Muscle of arm (tissue), 12 donors: ENCODE measurements around the gene TMEM163. TPM values are rescaled to one million over a fixed set of nuclear protein-coding genes. Genes with fewer than 3 reads are reported as not detected.

Source experiments
- DNase-seq: peaks from one replicate; pipeline ENCODE4 v3.0.0-alpha.2; 2013
- polyA plus RNA-seq, 12 donors: library from polyadenylated mRNA; unstranded; fragments of 120-200 nt; gene quantifications; one replicate each; pipeline ENCODE4 v1.2.1, GENCODE V29; 2013; ENCODE audit not compliant: insufficient read length in 12 of 12

The TMEM163 gene
- polyA plus RNA-seq, 12 donors, result 0.64 to 2.6 (median 1.3) TPM; not detected in 2

GRCh38 chr2:134410831-134411231, 308.0 kb downstream of the TMEM163 start:
- DNase-seq, result no peak

GRCh38 chr2:134410006-134410405, 308.8 kb downstream of the TMEM163 start:
- DNase-seq, result no peak

DNA sequence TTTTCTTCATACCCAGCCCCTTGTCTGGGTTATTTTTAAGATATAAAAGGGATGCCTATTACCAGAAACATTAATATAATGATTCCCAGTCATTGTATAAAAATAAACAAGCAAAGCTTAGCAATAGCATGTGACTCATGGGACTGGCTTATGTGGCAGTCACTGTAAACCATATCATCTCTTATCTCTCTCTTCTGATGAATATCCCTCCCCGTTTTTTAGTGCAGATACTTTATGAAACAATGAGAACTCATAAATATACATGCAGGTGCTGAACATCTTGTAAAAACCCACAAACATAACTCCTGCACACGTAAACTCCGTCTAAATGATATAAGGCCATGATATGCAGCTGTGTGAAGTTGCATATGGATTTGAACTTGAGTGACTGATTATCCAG, 310.0 kb downstream of the TMEM163 start:
- no peak for DNase-seq

GRCh38 chr2:134408386-134408785, 310.4 kb downstream of the TMEM163 start:
- DNase-seq, result no peak

DNA sequence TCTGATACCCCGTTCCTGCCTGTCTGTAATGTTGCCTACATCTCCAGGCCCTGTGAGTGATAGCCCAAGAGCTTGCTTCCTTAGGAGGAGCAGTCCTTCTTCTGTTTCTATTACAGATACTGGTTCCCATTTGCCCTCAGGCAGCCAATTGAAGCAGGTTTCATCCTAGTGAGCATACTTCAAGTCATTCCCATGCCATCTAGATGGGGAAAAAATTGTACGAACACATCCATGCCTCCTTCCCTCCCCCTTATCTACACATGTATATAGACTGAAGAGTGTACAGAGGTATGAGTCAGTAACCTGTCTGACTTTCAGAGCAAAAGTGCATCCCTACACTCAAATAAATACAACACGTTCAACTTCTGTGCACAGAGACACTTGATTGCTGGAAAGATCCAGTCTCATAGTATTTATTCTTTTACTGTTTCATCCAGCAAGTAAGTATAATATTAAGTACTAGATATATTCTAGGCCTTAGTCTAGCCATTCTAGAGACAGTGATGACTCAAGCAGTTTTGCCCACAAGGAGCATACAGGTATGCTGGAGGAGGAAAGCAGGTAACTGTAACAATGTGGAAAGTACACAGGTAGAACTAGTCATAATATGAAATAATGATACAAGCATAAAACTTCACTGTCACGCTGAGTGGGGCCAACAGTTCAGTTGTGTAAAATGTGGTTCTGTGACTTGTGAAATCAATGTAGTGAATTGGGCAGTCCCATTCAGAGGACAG, 311.5 kb downstream of the TMEM163 start:
- DNase-seq, result no peak

- DNase-seq, result no peak
Measured at GRCh38 chr2:134406736-134407135, 312.1 kb downstream of the TMEM163 start.

DNA sequence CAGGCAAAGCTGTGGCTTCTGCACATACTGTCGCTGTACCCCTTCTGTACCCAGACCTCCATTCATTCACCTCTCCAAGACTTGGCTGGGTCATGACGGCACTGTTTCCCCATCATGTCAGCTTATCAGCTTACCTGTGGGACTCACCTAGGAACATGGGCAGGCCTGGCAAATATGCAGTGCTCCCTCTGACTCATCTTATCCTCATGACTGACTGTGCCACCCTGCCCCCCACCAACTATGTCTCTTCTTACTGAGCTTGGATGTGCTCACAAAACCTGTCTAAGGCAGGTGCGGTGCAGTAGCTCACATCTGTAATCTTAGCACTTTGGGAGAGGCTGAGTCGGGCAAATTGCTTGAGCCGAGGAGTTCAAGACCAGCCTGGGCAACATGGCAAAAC, 312.5 kb downstream of the TMEM163 start:
- no peak for DNase-seq

Other genes starting within 250 kb of the TMEM163 start
- 1 to 10 TPM in 3 of 12 donors, under 1 TPM in 7, not detected in 2; 0.20 to 1.5 (median 0.79) TPM for gene ACMSD, start 119.6 kb upstream of the TMEM163 start, polyA plus RNA-seq
- gene CCNT2, start 199.8 kb upstream of the TMEM163 start, polyA plus RNA-seq, result 10 to 100 TPM in 11 of 12 donors, not detected in 1; 33.8 to 63.9 (median 49.8) TPM